Right renal cortex interstitium (tissue), 3 donors: ENCODE data around the gene SH2B3. TPM values are rescaled to one million over a fixed set of nuclear protein-coding genes. Genes with fewer than 3 reads are reported as not detected.
A peak's percentile ranks its signal among the peaks of the same experiment; 100 is the strongest.

Experiments used
- DNase-seq, 3 donors: peaks; one replicate each; pipeline ENCODE4 v3.0.0-alpha.2; 2013; ENCODE audit warnings: low read depth in 3 of 3, low spot score in 2 of 3
- polyA plus RNA-seq, 3 donors: library from polyadenylated mRNA; unstranded; fragments of 120-200 nt; gene quantifications; one replicate each; pipeline ENCODE4 v1.2.1, GENCODE V29; 2013; ENCODE audit not compliant: insufficient read length in 3 of 3

Gene SH2B3
- polyA plus RNA-seq, 3 donors, result 16.8 to 19.5 (median 18.4) TPM

- DNase-seq, result no peak
These were observed 20.8 kb downstream of the SH2B3 start for GRCh38 chr12:111426344-111427185.

DNA sequence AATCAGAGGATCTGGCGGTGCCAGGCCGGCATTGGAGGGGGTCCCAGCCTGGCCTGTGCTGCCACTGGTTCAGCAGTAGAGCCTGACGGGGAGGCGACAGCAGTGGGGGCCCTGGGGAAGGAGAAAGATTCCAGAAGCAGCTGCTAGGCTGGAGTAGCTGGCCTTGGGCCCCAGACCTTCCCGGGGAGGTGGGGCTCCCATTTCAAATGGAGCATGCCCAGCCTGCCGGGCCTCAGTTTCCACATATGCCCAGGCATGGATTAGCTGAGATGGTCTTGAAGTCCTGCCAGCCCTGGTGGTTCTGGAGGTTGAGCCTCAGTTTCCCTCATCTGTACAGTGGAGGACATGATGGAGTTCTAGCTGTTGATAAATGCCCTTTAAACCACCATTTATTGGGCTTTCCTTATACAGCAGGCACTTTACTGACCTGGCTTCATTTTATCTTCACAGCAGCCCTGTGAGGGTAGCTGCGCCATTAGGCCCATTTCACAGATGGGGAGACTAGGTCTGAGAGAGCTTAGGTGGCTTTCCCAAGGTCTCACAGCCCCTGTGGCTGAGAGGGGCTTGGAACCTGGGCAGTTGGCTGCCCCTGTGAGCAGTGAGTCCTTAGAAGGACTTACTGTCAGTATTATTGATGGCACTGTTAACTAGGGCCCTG, 21.8 kb downstream of the SH2B3 start:
- DNase-seq, result no peak

GRCh38 chr12:111428081-111428727, 22.5 kb downstream of the SH2B3 start:
- DNase-seq, result no peak

- no peak for DNase-seq
These were observed 23.0 kb downstream of the SH2B3 start for GRCh38 chr12:111428728-111429175.

DNA sequence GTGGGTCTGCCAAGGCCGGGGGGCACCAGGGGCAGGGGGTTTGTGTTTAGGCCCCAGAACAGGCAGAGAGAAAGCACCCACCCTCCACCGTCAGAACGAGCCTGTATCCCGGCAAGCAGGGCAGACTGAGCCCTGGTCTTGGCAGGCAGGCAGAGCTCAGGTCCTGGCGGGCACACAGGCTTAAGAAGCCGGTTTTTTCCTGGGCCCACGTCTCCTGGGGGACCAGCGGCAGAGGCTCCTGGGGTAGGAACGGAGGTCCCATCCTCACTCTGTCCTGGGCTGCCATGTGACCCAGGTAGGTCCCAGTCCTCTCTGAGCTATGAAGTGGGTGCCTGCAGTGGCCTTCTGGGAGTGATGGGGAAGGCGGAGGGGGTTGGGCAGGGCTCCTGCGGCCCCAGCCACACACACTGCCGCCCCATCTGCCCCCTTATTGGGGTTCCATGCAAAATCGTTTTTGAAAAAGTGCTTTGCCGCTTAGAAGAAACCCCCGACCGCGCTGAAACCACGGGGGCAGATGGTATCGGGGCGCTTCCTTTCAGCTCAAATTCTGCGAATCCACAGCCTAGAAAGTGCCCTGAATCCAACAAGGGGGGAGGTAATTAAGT, 24.2 kb downstream of the SH2B3 start:
- no peak for DNase-seq

GRCh38 chr12:111430433-111431353, 25.0 kb downstream of the SH2B3 start:
- DNase-seq, result no peak

- no peak for DNase-seq
These were observed 26.0 kb downstream of the SH2B3 start for GRCh38 chr12:111431772-111432171.

DNA sequence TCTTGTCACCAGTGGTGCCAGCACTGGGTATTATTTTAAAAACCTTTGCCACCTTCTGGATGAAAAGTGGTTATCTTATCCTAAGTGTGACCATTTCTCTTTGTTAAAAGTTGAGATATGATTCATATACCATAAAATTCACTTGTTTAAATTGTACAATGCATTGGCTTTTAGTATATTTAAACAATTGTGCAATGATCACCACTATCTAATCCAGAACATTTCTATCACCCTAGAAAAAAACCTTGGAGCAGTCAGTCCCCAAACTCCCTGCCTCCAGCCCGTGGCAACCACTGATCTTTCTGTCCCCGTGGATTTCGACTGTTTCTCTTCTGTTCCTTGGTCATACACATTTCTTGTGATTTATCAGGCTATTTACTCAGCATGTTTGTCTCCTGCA, 28.3 kb downstream of the SH2B3 start:
- DNase-seq, result no peak

DNA sequence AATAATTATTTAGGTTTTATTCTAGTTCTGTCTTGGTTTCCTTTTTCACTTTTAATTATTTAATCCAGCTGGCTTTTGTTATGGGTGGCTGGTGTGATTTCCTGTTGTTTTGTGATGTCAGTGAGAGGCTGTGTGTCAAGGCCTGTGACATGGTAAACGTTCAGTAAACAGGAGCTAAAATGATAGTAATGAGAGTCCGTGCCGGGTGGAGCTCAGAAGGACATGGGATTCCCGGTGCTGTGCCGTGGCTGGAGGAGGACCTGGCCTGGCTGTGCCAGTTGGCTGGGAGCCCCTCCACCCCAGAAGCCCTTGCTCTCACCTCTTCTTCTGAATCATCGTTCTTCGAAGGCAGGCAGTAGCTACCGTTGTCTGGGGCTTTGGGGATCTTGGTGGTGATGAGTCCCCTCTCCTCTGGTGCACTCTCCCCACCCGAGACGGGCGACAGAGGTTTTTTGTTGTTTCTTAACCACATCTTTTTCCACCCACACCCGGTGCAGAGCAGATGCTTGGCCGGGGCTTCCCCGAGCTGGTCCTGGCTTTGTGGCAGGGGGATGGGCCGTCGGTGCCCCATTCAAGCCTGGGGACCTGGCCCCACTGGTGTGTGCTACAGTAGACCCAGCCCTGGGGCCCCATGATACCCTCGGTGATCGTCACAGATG, 29.1 kb downstream of the SH2B3 start:
- DNase-seq, result peak in 1 of 3 donors; percentile 35

- DNase-seq, result no peak
These were observed 30.0 kb downstream of the SH2B3 start for GRCh38 chr12:111435661-111436201.

- no peak for DNase-seq
These were observed 30.5 kb downstream of the SH2B3 start for GRCh38 chr12:111436266-111436665.

DNA sequence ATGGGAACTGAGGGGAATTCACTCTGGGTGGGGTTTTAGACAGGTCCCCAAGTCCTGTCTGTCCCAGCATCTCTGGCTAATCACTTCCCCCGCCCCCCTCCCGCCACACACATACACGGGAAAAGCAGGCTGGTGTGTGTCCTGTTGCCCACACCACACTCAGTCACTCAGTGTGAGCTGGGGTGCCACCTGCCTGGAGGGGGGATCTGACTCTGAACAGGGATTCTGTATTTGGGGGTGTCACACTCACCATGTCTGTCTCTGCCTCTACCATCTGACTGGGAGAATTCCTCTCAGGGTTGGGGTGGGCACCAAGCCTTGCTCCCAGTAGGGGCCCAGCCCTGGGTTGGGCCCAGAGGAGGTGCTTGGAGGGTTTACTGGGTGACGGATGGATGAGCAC, 31.1 kb downstream of the SH2B3 start:
- no peak for DNase-seq

DNA sequence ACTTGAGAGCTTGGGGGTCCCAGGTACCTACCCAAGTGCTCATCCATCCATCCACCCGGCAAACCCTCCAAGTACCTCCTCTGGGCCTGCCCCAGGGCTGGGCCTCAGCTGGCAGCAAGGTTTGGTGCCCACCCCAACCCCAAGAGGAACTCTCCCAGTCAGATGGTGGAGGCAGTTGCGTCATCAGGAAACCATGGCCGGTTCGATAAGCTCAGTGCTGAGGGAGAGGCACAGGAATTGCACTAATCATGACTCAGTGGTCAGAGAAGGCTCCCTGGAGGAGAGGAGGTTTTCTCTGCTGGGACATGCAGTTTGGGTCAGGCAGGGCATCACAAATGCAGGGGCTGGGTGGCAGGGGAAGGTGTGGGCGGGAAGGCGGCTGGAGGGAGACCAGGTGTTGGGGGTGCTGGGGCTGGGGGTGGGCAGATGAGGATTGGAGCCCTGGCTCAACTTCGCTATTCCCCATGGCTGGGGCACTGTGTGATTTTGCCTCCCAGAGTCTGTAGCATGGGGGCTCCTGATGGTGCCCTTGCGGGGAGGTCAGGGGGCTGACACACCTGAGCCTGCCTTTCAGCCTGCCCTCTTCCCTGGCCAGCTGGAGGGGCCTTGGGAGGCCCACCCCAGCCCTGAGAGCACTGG, 32.2 kb downstream of the SH2B3 start:
- DNase-seq, result no peak

DNA sequence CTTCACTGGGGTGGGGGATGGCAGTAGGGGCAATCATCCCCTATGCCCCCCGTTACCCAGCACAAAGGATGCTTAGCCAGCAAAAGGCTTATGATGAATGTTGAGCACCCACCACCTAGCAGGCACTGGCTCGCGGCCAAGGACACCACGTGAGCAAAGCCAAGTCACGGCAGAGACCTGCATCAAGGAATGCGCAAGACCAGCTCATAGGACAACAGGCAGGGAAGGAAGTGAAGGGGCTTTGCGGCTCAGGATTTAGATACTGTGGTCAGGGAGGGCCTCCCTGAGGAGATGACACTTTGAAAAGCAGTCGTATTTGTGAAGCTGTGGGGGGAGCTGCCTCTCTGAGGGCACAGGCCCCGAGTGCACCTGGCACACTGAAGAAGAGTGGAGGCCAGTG, 32.8 kb downstream of the SH2B3 start:
- DNase-seq, result no peak

DNA sequence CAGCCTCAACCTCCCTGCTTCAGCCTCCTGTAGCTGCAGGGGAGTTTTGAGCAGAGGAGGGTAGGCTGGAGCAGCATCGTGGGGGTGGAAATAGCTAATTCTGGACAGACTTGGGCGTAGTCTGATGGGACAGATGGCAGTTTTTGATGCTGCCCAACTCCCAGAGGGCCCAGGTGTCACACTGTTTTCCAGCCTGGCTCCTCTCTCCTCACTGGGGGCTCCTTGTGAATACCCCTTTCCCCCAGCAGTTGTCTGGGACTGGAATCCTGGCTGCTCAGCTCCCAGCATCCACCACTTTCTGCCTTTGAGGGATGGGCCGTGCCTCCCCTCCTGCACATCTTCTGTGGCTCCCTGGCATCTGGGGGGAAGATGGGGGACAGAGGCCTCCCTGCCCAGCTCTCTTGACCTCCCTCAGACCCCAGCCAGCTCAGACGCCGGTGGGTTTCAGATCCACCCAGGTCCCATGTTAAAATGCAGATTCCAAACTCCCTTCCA, 34.0 kb downstream of the SH2B3 start:
- no peak for DNase-seq

GRCh38 chr12:111440152-111440551, 34.4 kb downstream of the SH2B3 start:
- DNase-seq, result no peak

DNA sequence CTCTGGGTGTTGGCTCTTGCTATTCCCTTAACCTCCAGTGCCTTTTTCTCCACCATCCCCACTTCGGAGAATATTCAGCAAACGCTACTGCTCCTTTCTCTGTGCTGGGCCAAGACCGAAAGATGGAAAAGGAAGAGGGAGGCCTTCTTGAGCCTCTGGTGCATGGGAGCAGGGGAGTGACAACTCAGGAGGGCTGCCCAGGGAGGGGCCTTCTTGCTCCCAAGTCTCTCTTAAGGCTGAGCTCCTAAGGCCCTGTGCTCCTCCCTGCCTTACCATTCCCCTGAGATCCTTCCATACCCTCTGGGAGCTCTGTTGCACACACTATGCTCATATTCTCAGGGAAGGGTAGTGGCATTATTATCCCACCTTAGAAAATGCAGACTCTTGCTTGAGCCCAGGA, 34.9 kb downstream of the SH2B3 start:
- DNase-seq, result no peak

GRCh38 chr12:111441107-111441928, 35.6 kb downstream of the SH2B3 start:
- DNase-seq, result no peak
